ENCODE data around the gene ERLIN1.

The ERLIN1 gene

DNA sequence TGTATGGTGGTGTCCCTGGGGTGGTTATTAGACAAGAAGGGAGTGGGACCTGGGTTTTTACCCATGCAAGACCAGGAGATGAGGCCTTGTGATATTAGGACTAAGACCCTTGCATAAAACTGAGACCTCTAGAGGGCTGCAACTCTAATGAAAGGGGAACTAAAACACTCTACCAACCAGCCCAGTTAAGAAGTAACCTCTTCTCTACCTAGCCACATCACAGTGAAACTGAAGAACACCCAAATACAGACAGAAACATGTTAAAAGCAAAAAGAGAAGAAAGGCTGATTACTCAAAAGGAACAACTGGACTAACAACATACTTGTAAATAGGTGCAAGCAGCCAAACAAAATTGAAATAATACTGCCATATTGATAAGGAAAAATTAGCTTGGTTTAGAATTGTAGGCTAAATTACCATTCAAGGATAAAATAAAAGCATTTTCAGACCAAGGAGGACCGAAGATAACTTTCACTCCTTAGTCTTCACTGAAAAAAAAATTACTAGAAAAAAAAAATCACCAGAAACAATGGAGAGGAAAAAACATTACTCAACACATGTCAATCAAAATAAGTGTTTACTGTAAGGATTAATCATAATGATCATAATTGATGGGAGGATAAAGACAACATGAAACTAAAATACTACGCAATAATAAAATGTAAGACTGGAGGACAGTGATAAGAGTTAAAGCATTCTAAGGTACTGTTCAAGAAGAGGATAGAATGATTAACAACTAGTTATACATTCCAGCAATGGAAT, 27.6 kb downstream of the ERLIN1 start:
- TF ChIP-seq CREB1 (IDR thresholded peaks at IDR 0.05; ENCODE audit: low read depth) (no peak), EP300 (IDR thresholded peaks at IDR 0.05; ENCODE audit: borderline replicate concordance) (no peak), REST (IDR thresholded peaks at IDR 0.05; ENCODE audit: low read depth) (no peak), NFIC (IDR thresholded peaks at IDR 0.05) (no peak), TAF1 (IDR thresholded peaks at IDR 0.05; ENCODE audit: low read depth) (no peak), FOXM1 (IDR thresholded peaks at IDR 0.05; ENCODE audit: borderline replicate concordance, low read depth) (no peak), USF1 (IDR thresholded peaks at IDR 0.05) (no peak), MAX (IDR thresholded peaks at IDR 0.05) (no peak), ZBTB7A (IDR thresholded peaks at IDR 0.05; ENCODE audit: low read depth) (no peak), CEBPB (IDR thresholded peaks at IDR 0.05) (no peak), RAD21 (IDR thresholded peaks at IDR 0.05; ENCODE audit: low read depth) (no peak), TEAD4 (IDR thresholded peaks at IDR 0.05) (no peak), YY1 (IDR thresholded peaks at IDR 0.05; ENCODE audit: low read depth) (no peak), TCF12 (IDR thresholded peaks at IDR 0.05; ENCODE audit: low read depth) (no peak)

DNA sequence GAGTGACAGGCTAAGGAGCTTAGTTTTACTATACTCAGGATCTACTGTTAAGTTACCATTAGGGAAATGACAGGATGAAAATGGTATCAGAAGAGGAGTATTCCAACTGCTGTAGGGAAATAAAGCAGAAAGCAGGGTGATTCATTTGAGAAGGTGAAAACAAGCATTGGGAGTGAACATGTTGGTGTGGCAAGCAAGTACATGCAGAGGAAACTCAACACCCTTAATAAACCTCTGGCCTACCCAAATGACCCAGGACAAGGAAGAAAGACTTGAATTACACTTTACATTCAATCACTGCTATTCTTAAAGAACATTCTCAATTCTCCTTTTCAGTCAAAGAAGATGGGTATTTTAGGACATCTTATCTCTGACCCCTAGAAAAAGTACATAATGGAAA, 28.7 kb downstream of the ERLIN1 start:
- TF ChIP-seq CREB1 (IDR thresholded peaks at IDR 0.05; ENCODE audit: low read depth) (no peak), USF1 (IDR thresholded peaks at IDR 0.05) (no peak), MAX (IDR thresholded peaks at IDR 0.05) (no peak), FOXM1 (IDR thresholded peaks at IDR 0.05; ENCODE audit: borderline replicate concordance, low read depth) (no peak), YY1 (IDR thresholded peaks at IDR 0.05; ENCODE audit: low read depth) (no peak), REST (IDR thresholded peaks at IDR 0.05; ENCODE audit: low read depth) (no peak)

DNA sequence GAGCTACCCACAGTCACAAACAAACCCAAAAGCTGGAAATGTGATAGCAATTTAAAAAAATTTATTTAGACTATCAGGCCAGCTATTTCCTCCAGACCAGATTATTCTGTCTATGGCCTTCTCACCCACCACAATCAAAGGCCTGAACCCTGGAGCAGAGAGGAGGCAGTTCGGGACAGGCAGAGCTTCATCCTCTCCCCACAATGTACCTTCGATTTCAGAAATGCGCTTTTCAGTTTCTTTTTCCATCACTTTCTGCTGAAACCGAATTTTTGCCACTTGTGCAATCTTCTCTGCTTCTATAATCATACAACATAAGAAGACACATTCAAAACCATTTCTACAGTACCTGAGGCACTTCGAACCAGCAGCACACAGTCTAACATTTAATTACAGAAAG, 29.9 kb downstream of the ERLIN1 start:
- TF ChIP-seq FOXM1 (IDR thresholded peaks at IDR 0.05; ENCODE audit: borderline replicate concordance, low read depth), result no peak
- TF ChIP-seq RAD21 (IDR thresholded peaks at IDR 0.05; ENCODE audit: low read depth), result no peak
- TF ChIP-seq CEBPB (IDR thresholded peaks at IDR 0.05), result no peak
- TF ChIP-seq YY1 (IDR thresholded peaks at IDR 0.05; ENCODE audit: low read depth), result no peak
- TF ChIP-seq TAF1 (IDR thresholded peaks at IDR 0.05; ENCODE audit: low read depth), result no peak
- no peak for TF ChIP-seq MAX (IDR thresholded peaks at IDR 0.05)
- no peak for TF ChIP-seq REST (IDR thresholded peaks at IDR 0.05; ENCODE audit: low read depth)
- no peak for TF ChIP-seq NFIC (IDR thresholded peaks at IDR 0.05)

GRCh38 chr10:100154666-100155065, 31.2 kb downstream of the ERLIN1 start:
- TF ChIP-seq MAX (IDR thresholded peaks at IDR 0.05) (no peak), NFIC (IDR thresholded peaks at IDR 0.05) (no peak), FOXM1 (IDR thresholded peaks at IDR 0.05; ENCODE audit: borderline replicate concordance, low read depth) (no peak), USF1 (IDR thresholded peaks at IDR 0.05) (no peak), CREB1 (IDR thresholded peaks at IDR 0.05; ENCODE audit: low read depth) (no peak), TAF1 (IDR thresholded peaks at IDR 0.05; ENCODE audit: low read depth) (no peak), ZBTB7A (IDR thresholded peaks at IDR 0.05; ENCODE audit: low read depth) (no peak), RAD21 (IDR thresholded peaks at IDR 0.05; ENCODE audit: low read depth) (no peak)
